ENCODE measurements around the gene METTL2B. TPM values are rescaled to one million over a fixed set of nuclear protein-coding genes. Genes with fewer than 3 reads are reported as not detected.

METTL2B gene
- total RNA-seq, 1 experiment from 2014 or later: 40.4 TPM

DNA sequence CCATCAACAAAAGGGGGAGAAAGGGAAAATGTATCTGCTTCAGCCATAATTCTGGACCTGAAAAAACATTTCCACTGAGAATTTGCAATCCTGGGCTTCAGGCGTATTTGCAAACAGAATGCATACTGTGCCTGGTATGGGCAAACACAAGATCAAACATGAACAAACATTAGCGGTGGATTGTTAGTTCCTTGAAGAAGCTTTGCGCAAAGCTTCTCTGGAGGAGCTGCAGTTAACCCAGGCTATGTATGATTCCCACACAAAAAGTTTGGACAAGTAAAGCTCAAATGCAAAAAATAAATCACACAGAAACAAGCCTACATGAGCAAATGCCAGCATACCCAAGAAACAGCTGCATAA is 41.2 kb upstream of the METTL2B start (continued):
- TF ChIP-seq, protein P1, sequence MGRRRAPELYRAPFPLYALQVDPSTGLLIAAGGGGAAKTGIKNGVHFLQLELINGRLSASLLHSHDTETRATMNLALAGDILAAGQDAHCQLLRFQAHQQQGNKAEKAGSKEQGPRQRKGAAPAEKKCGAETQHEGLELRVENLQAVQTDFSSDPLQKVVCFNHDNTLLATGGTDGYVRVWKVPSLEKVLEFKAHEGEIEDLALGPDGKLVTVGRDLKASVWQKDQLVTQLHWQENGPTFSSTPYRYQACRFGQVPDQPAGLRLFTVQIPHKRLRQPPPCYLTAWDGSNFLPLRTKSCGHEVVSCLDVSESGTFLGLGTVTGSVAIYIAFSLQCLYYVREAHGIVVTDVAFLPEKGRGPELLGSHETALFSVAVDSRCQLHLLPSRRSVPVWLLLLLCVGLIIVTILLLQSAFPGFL (CRISPR knock-in tag; IDR thresholded peaks at IDR 0.05; ENCODE audit: borderline replicate concordance): no peak

DNA sequence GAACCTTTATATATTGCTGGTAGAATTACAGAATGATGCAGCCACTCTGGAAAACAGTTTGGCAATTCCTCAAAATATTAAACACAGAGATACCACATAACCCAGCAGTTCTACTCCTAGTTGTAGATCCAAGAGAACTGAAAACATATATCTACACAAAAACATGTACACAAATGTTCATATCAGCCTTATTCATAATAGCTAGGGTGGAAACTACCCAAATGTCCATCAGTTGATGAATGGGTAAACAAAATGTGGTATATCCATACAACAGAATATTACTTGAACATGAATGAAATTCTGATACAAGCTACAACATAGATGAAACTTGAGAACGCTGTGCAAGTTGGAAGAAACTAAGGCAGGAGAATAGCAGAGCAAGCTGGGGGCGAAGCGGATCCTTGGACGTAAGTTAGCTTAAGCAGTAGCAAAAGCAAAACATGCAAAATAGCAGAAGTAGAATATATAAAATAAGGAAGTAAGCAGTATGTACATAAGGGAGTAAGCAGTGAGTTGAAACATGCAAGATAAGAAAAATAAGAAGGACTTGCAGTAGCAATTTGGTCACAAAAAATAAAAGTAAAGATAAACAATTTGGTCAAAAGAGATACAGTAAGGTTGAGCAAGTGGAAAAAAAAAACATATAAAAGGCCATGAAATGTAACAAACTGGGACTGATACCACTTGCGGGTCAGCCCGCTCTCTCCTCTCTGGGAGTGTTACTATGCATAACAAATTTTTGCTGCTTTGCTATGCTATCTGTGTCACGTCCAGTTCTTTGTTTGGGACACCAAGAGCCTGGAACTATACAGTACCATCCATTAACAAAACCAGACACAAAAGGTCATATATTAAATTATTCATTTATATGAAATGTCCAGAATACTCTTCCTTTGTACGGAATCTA is 38.9 kb upstream of the METTL2B start:
- peaks cover 17% of the 10 kb centered on the region for H3K4me1 Mint-ChIP-seq
- no peak for DNase-seq (ENCODE audit: low spot score)
- no peaks in the 10 kb centered on the region for H3K9me3 Mint-ChIP-seq
- no peaks in the 10 kb centered on the region for H3K27me3 Mint-ChIP-seq (ENCODE audit: low read depth)
- ChIA-PET POLR2A (no interaction called here), CTCF (interaction anchor here (0.8 to 2.5 kb wide), 2 partner anchors 11 to 22 kb away, joined by 3 to 13 read pairs; no protein-coding TSS in a partner anchor)
- no peak for ATAC-seq
- no peaks in the 10 kb centered on the region for H3K36me3 Mint-ChIP-seq
- TF ChIP-seq ZNF416 (CRISPR knock-in tag; IDR thresholded peaks at IDR 0.05) (no peak), SOX15 (CRISPR knock-in tag; IDR thresholded peaks at IDR 0.05) (no peak)
- H3K4me3 Mint-ChIP-seq: no peak overlapping the region
- H3K27ac Mint-ChIP-seq: no peak overlapping the region

DNA sequence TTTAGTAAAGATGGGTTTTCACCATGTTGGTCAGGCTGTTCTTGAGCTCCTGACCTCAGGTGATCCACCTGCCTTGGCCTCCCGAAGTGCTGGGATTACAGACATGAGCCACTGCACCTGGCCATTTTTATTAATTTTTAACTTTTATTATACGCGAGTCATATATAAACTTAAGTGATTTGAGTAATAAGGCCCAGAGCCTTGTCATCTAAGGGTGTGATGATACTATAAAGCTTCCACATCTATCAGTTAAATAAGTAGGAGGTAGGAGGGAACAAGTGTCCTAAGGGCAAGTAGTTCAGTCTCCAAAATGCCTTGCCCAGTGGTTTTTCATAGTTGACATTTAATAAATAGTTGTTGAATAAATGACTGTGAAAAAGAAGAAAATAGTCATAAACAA is 34.2 kb upstream of the METTL2B start:
- H3K27ac Mint-ChIP-seq: no peak overlapping the region
- H3K4me1 Mint-ChIP-seq: peaks cover 7% of the 10 kb centered on the region; the same call in 1 of the 2 replicates
- H3K4me3 Mint-ChIP-seq: no peak overlapping the region
- TF ChIP-seq ETV6 (CRISPR knock-in tag; IDR thresholded peaks at IDR 0.05) (no peak), NR1H2 (CRISPR knock-in tag; IDR thresholded peaks at IDR 0.05) (no peak), ZNF416 (CRISPR knock-in tag; IDR thresholded peaks at IDR 0.05) (no peak), SMAD3 (CRISPR knock-in tag; IDR thresholded peaks at IDR 0.05; ENCODE audit: borderline replicate concordance) (no peak), GRHL2 (CRISPR knock-in tag; IDR thresholded peaks at IDR 0.05; ENCODE audit: insufficient replicate concordance, severe bottlenecking) (no peak)
- TF ChIP-seq, protein P2, sequence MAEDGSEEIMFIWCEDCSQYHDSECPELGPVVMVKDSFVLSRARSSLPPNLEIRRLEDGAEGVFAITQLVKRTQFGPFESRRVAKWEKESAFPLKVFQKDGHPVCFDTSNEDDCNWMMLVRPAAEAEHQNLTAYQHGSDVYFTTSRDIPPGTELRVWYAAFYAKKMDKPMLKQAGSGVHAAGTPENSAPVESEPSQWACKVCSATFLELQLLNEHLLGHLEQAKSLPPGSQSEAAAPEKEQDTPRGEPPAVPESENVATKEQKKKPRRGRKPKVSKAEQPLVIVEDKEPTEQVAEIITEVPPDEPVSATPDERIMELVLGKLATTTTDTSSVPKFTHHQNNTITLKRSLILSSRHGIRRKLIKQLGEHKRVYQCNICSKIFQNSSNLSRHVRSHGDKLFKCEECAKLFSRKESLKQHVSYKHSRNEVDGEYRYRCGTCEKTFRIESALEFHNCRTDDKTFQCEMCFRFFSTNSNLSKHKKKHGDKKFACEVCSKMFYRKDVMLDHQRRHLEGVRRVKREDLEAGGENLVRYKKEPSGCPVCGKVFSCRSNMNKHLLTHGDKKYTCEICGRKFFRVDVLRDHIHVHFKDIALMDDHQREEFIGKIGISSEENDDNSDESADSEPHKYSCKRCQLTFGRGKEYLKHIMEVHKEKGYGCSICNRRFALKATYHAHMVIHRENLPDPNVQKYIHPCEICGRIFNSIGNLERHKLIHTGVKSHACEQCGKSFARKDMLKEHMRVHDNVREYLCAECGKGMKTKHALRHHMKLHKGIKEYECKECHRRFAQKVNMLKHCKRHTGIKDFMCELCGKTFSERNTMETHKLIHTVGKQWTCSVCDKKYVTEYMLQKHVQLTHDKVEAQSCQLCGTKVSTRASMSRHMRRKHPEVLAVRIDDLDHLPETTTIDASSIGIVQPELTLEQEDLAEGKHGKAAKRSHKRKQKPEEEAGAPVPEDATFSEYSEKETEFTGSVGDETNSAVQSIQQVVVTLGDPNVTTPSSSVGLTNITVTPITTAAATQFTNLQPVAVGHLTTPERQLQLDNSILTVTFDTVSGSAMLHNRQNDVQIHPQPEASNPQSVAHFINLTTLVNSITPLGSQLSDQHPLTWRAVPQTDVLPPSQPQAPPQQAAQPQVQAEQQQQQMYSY (CRISPR knock-in tag; IDR thresholded peaks at IDR 0.05): no peak
- no peaks in the 10 kb centered on the region for H3K27me3 Mint-ChIP-seq (ENCODE audit: low read depth)
- DNase-seq (ENCODE audit: low spot score) (no peak), ATAC-seq (no peak)
- H3K36me3 Mint-ChIP-seq: no peaks in the 10 kb centered on the region
- no peaks in the 10 kb centered on the region for H3K9me3 Mint-ChIP-seq
- ChIA-PET POLR2A (no interaction called here), CTCF (interaction anchor here (1.4 to 1.7 kb wide), 3 partner anchors 10 to 17 kb away, joined by 3 to 7 read pairs (median 4); no protein-coding TSS in a partner anchor)

DNA sequence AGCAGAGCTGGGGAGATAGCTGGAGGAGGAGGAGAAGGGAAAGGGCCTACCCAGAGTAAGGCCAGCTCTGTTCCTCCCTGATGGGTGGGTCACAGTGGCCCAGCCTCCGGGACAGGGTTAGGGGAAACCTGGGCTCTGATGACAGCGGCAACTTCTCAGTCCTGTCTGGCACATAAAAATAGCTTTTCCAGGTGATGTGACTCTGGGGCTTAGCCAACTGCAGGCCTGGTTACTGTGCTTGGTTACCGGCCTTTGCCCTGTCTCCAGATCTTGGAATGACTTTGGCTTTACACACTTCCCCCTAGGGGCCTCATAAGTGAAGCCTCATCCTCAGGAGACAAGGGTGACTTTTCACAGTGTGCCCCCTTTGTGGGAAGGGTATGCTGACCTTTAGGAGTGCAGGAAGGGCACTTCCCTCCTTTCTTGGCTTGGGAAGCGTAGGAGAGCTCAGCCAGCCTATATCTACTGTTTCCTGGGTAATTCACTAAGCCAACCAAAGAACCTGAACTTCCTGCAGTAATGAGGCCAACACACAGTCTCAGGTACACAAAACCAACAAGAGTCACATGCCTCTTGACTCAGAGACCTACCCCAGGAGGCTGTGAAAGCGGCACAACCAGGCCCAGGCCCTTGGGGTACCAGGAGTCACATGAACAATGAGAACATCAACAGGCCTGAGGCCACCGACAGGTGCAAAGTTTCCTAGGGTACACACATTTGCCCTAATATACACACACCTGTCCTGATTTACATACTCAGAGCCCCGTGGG is 32.5 kb upstream of the METTL2B start:
- no peak overlapping the region for H3K4me3 Mint-ChIP-seq
- ChIA-PET POLR2A (no interaction called here), CTCF (interaction anchor here (0.7 to 1.9 kb wide), 6 partner anchors 15 to 265 kb away, joined by 3 to 9 read pairs (median 6); no protein-coding TSS in a partner anchor)
- DNase-seq (ENCODE audit: low spot score) (no peak), ATAC-seq (peak; percentile 47)
- no peak overlapping the region for H3K27ac Mint-ChIP-seq
- no peaks in the 10 kb centered on the region for H3K27me3 Mint-ChIP-seq (ENCODE audit: low read depth)
- no peaks in the 10 kb centered on the region for H3K9me3 Mint-ChIP-seq
- TF ChIP-seq, protein P3, sequence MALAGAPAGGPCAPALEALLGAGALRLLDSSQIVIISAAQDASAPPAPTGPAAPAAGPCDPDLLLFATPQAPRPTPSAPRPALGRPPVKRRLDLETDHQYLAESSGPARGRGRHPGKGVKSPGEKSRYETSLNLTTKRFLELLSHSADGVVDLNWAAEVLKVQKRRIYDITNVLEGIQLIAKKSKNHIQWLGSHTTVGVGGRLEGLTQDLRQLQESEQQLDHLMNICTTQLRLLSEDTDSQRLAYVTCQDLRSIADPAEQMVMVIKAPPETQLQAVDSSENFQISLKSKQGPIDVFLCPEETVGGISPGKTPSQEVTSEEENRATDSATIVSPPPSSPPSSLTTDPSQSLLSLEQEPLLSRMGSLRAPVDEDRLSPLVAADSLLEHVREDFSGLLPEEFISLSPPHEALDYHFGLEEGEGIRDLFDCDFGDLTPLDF (CRISPR knock-in tag; IDR thresholded peaks at IDR 0.05): no peak
- no peak for TF ChIP-seq RELA (CRISPR knock-in tag; IDR thresholded peaks at IDR 0.05; ENCODE audit: borderline replicate concordance)
- no peak for TF ChIP-seq EMX1 (CRISPR knock-in tag; IDR thresholded peaks at IDR 0.05)
- TF ChIP-seq PRRX2 (CRISPR knock-in tag; IDR thresholded peaks at IDR 0.05): no peak
- no peak for TF ChIP-seq NR2C2 (CRISPR knock-in tag; IDR thresholded peaks at IDR 0.05)
- TF ChIP-seq, protein P4, sequence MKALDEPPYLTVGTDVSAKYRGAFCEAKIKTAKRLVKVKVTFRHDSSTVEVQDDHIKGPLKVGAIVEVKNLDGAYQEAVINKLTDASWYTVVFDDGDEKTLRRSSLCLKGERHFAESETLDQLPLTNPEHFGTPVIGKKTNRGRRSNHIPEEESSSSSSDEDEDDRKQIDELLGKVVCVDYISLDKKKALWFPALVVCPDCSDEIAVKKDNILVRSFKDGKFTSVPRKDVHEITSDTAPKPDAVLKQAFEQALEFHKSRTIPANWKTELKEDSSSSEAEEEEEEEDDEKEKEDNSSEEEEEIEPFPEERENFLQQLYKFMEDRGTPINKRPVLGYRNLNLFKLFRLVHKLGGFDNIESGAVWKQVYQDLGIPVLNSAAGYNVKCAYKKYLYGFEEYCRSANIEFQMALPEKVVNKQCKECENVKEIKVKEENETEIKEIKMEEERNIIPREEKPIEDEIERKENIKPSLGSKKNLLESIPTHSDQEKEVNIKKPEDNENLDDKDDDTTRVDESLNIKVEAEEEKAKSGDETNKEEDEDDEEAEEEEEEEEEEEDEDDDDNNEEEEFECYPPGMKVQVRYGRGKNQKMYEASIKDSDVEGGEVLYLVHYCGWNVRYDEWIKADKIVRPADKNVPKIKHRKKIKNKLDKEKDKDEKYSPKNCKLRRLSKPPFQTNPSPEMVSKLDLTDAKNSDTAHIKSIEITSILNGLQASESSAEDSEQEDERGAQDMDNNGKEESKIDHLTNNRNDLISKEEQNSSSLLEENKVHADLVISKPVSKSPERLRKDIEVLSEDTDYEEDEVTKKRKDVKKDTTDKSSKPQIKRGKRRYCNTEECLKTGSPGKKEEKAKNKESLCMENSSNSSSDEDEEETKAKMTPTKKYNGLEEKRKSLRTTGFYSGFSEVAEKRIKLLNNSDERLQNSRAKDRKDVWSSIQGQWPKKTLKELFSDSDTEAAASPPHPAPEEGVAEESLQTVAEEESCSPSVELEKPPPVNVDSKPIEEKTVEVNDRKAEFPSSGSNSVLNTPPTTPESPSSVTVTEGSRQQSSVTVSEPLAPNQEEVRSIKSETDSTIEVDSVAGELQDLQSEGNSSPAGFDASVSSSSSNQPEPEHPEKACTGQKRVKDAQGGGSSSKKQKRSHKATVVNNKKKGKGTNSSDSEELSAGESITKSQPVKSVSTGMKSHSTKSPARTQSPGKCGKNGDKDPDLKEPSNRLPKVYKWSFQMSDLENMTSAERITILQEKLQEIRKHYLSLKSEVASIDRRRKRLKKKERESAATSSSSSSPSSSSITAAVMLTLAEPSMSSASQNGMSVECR (CRISPR knock-in tag; IDR thresholded peaks at IDR 0.05; ENCODE audit: borderline replicate concordance): no peak
- TF ChIP-seq, protein P5, sequence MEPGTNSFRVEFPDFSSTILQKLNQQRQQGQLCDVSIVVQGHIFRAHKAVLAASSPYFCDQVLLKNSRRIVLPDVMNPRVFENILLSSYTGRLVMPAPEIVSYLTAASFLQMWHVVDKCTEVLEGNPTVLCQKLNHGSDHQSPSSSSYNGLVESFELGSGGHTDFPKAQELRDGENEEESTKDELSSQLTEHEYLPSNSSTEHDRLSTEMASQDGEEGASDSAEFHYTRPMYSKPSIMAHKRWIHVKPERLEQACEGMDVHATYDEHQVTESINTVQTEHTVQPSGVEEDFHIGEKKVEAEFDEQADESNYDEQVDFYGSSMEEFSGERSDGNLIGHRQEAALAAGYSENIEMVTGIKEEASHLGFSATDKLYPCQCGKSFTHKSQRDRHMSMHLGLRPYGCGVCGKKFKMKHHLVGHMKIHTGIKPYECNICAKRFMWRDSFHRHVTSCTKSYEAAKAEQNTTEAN (CRISPR knock-in tag; IDR thresholded peaks at IDR 0.05): no peak
- H3K36me3 Mint-ChIP-seq: no peaks in the 10 kb centered on the region
- peaks cover 7% of the 10 kb centered on the region; the same call in 1 of the 2 replicates for H3K4me1 Mint-ChIP-seq
